K562 (cell line): ENCODE results near the gene ATG14. TPM values are rescaled to one million over a fixed set of nuclear protein-coding genes. Genes with fewer than 3 reads are reported as not detected.

Experiments used
- ATAC-seq: fragments of 200-7000 bp; cut with Tn5 transposase; 3 replicates; pipeline ENCODE4 v1.9.1; 2020; ENCODE audit warnings: moderate library complexity
- BruUV-seq: library from RNA; stranded (reverse); fragments of 400-500 nt; replicated peaks from 2 replicates; lab custom pipeline; 2021; lab: Mats Ljungman, UMichigan
- CTCF ChIA-PET: fragments of 300-600 bp; formaldehyde crosslinking; extraction: SDS; loops from one replicate; lab custom pipeline; 2021; ENCODE audit warnings: low intra/inter-chr PET ratio; lab: Yijun Ruan, JAX
- POLR2A ChIA-PET: fragments of 300-600, 350-650 bp; sonication (Branson Sonifier 250); formaldehyde crosslinking; extraction: SDS; loops from one replicate; lab custom pipeline; 2021; ENCODE audit warnings: antibody characterized with exemption, inconsistent platforms; lab: Yijun Ruan, JAX
- DNase-seq, 4 experiments: peaks; one replicate each; pipeline versions ENCODE4 v3.0.0 to v3.0.0-alpha.2; 2011 to 2018; ENCODE audit warnings: low spot score in 3 of 4, mixed read lengths in 3 of 4; ENCODE audit errors: extremely low read depth in 1 of 4
- FAIRE-seq: peaks from 2 replicates; lab custom pipeline; 2011; peaks lifted over from hg19 to GRCh38; lab: Jason Lieb, UNC
- H2AFZ ChIP-seq: 2 replicates; pipeline ENCODE4 v1.6.0; 2011; ENCODE audit warnings: low read depth, low read length, control low read depth, inconsistent platforms
- H3K27ac ChIP-seq: fragments of 200-600 bp; 3 replicates; pipeline ENCODE4 v1.8.0; 2011; ENCODE audit warnings: low read depth, mild to moderate bottlenecking, control low read depth, inconsistent platforms, low read length, moderate library complexity, mixed read lengths; ENCODE audit errors: extremely low read depth
- H3K27me3 ChIP-seq, 2 experiments: fragments of 300-600 bp in 1 of 2; 2 replicates in 1 of 2; 3 replicates in 1 of 2; pipeline versions ENCODE4 v1.6.0 to v1.8.0; 2011; ENCODE audit warnings: inconsistent platforms in 2 of 2, low read length in 2 of 2, mild to moderate bottlenecking in 1 of 2, mixed read lengths in 1 of 2, moderate library complexity in 1 of 2; ENCODE audit not compliant: control insufficient read depth in 2 of 2, insufficient read depth in 2 of 2
- H3K36me3 ChIP-seq: fragments of 300-600 bp; 3 replicates; pipeline ENCODE4 v1.8.0; 2011; ENCODE audit warnings: mild to moderate bottlenecking, low read length, inconsistent platforms; ENCODE audit not compliant: control insufficient read depth, insufficient read depth
- H3K4me1 ChIP-seq, 2 experiments: fragments of 200-600 bp in 1 of 2; replicated peaks in 1 of 2; 2 replicates in 1 of 2; 3 replicates in 1 of 2; pipeline versions ENCODE4 v1.5.1 to v1.8.0; 2011; ENCODE audit warnings: inconsistent platforms in 2 of 2, low read length in 2 of 2, mild to moderate bottlenecking in 1 of 2, mixed read lengths in 1 of 2, moderate library complexity in 1 of 2; ENCODE audit not compliant: control insufficient read depth in 2 of 2, insufficient read depth in 2 of 2
- H3K4me2 ChIP-seq: 2 replicates; pipeline ENCODE4 v1.6.1; 2011; ENCODE audit warnings: low read length, control low read depth, inconsistent platforms, mixed read lengths; ENCODE audit not compliant: insufficient read depth
- H3K4me3 ChIP-seq: fragments of 200-600 bp; sonication (generic), shearing (Covaris generic); 2 replicates; pipeline ENCODE4 v1.5.1; 2016; ENCODE audit warnings: control low read depth, inconsistent platforms
- H3K79me2 ChIP-seq: fragments of 200-600 bp; 3 replicates; pipeline ENCODE4 v1.8.0; 2011; ENCODE audit warnings: low read length, inconsistent platforms; ENCODE audit not compliant: control insufficient read depth, insufficient read depth
- H3K9ac ChIP-seq, 2 experiments: 2 replicates each; pipeline versions ENCODE4 v1.6.0 to v1.6.1; 2011; ENCODE audit warnings: low read depth in 2 of 2, low read length in 2 of 2, control low read depth in 1 of 2, inconsistent platforms in 1 of 2, mild to moderate bottlenecking in 1 of 2, mixed read lengths in 1 of 2; ENCODE audit not compliant: insufficient read depth in 1 of 2
- H3K9me1 ChIP-seq: one replicate; pipeline ENCODE4 v1.6.0; 2011; ENCODE audit warnings: inconsistent platforms, mild to moderate bottlenecking, low read length, moderate library complexity; ENCODE audit not compliant: control insufficient read depth, insufficient read depth
- H3K9me3 ChIP-seq: replicated peaks from 2 replicates; pipeline ENCODE4 v1.5.1; 2011; ENCODE audit warnings: low read depth, low read length, inconsistent platforms; ENCODE audit not compliant: control insufficient read depth, insufficient read depth
- H4K20me1 ChIP-seq: replicated peaks from 2 replicates; pipeline ENCODE4 v1.6.1; 2011; ENCODE audit warnings: low read length, inconsistent platforms, mixed read lengths; ENCODE audit not compliant: control insufficient read depth, insufficient read depth
- BRD4 ChIP-seq: fragments of 200-600 bp; sonication (generic); IDR thresholded peaks from 2 replicates; pipeline ENCODE4 v1.6.1; 2017; ENCODE audit warnings: inconsistent platforms
- KLF16 ChIP-seq: IDR thresholded peaks from 2 replicates; pipeline ENCODE4 v1.6.1; 2016; ENCODE audit warnings: antibody characterized with exemption
- KLF6 ChIP-seq: fragments of 250-450 bp; sonication (Bioruptor Pico); IDR thresholded peaks from 2 replicates; pipeline ENCODE4 v1.4.0; 2020; ENCODE audit warnings: mild to moderate bottlenecking, moderate library complexity, borderline replicate concordance
- MXD1 ChIP-seq: fragments of 250-450 bp; sonication (Bioruptor Pico); IDR thresholded peaks from 2 replicates; pipeline ENCODE4 v1.8.0; 2021; ENCODE audit warnings: borderline replicate concordance, mild to moderate bottlenecking, moderate library complexity; ENCODE audit not compliant: poor library complexity, severe bottlenecking
- NKRF ChIP-seq: fragments of 450-650 bp; IDR thresholded peaks from 2 replicates; pipeline ENCODE4 v1.6.1; 2016; ENCODE audit warnings: borderline replicate concordance
- PCBP2 ChIP-seq: fragments of 200-400 bp; formaldehyde crosslinking; IDR thresholded peaks from 2 replicates; pipeline ENCODE4 v1.6.1; 2018; ENCODE audit warnings: low read length, low read depth, mild to moderate bottlenecking, moderate library complexity; ENCODE audit not compliant: poor library complexity, severe bottlenecking
- POLR2AphosphoS5 ChIP-seq: IDR thresholded peaks from 2 replicates; pipeline ENCODE4 v1.6.1; 2011; ENCODE audit warnings: mild to moderate bottlenecking, low read depth, low read length, moderate library complexity; ENCODE audit not compliant: control insufficient read depth, insufficient read depth
- RBM14 ChIP-seq: fragments of 200-400 bp; formaldehyde crosslinking; IDR thresholded peaks from 2 replicates; pipeline ENCODE4 v1.6.1; 2018; ENCODE audit warnings: low read depth, mild to moderate bottlenecking, low read length, moderate library complexity, borderline replicate concordance; ENCODE audit not compliant: insufficient read depth
- SLC30A9 ChIP-seq: fragments of 250-450 bp; sonication (Bioruptor Pico); IDR thresholded peaks from 2 replicates; pipeline ENCODE4 v1.8.0; 2022; ENCODE audit warnings: mild to moderate bottlenecking, moderate library complexity
- ZBTB17 ChIP-seq: fragments of 450-650 bp; formaldehyde crosslinking; IDR thresholded peaks from 2 replicates; pipeline ENCODE4 v1.4.0; 2020; ENCODE audit warnings: mild to moderate bottlenecking
- ZFP1 ChIP-seq: fragments of 450-650 bp; formaldehyde crosslinking; IDR thresholded peaks from 2 replicates; pipeline ENCODE4 v1.4.0; 2020; ENCODE audit warnings: mild to moderate bottlenecking, mixed read lengths
- ZNF12 ChIP-seq: sonication (generic); formaldehyde crosslinking; IDR thresholded peaks from 2 replicates; pipeline ENCODE4 v1.4.0; 2020; ENCODE audit warnings: mild to moderate bottlenecking, missing genetic modification reagents
- ZNF133 ChIP-seq: fragments of 250-450 bp; sonication (Bioruptor Pico); IDR thresholded peaks from 2 replicates; pipeline ENCODE4 v1.4.0; 2020; ENCODE audit warnings: mild to moderate bottlenecking
- ZNF239 ChIP-seq: fragments of 250-450 bp; sonication (Bioruptor Pico); IDR thresholded peaks from 2 replicates; pipeline ENCODE4 v1.4.0; 2020; ENCODE audit warnings: mild to moderate bottlenecking
- ZNF311 ChIP-seq: fragments of 250-450 bp; sonication (Bioruptor Pico); IDR thresholded peaks from 2 replicates; pipeline ENCODE4 v1.4.0; 2020; ENCODE audit warnings: mild to moderate bottlenecking, moderate library complexity
- ZNF41 ChIP-seq: fragments of 250-450 bp; sonication (Bioruptor Pico); conservative IDR thresholded peaks from 2 replicates; pipeline ENCODE4 v1.4.0; 2020; ENCODE audit warnings: mild to moderate bottlenecking
- ZNF764 ChIP-seq: fragments of 250-450 bp; sonication (Bioruptor Pico); IDR thresholded peaks from 2 replicates; pipeline ENCODE4 v1.4.0; 2020; ENCODE audit warnings: low read depth, mild to moderate bottlenecking, moderate library complexity
- ZNF780A ChIP-seq: fragments of 250-450 bp; sonication (Bioruptor Pico); IDR thresholded peaks from 2 replicates; pipeline ENCODE4 v1.5.0; 2021; ENCODE audit warnings: mild to moderate bottlenecking
- WGBS: fragments of 100-300 bp; shearing (Covaris generic); methylation state at CpG from one replicate; pipeline ENCODE4 v1.1.6; 2016; ENCODE audit warnings: low coverage, mixed read lengths; ENCODE audit not compliant: insufficient coverage; ENCODE audit errors: missing lambda C conversion rate; 5-methylcytosine and 5-hydroxymethylcytosine counted together
- in situ Hi-C: fragments of 300-500 bp; cut with MboI; formaldehyde crosslinking; loops from 4 replicates; pipeline ENCODE4 v1.15.0; 2018; ENCODE audit warnings: inconsistent platforms, mixed read lengths
- intact Hi-C: fragments of 100-400 bp; cut with micrococcal nuclease; formaldehyde crosslinking; loops from 2 replicates; pipeline ENCODE4 v1.14.2; 2022
- polyA plus RNA-seq, 8 experiments: library from polyadenylated mRNA; depleted of rRNA in 4 of 8; stranded (reverse) in 5 of 8; unstranded in 3 of 8; fragments of >200 nt; fragmentation: Nextera tagmentation in 2 of 8; fragmentation: Illumina TruSeq in 1 of 8; extraction: Ambion mirVana in 2 of 8; extraction: Trizol in 1 of 8; gene quantifications; 2 replicates each; pipeline versions ENCODE4 v1.2.1 to v1.2.3, GENCODE V29; 2011 to 2014; ENCODE audit warnings: inconsistent platforms in 1 of 8, missing spikeins in 1 of 8
- total RNA-seq, 7 experiments: library from RNA; depleted of rRNA in 6 of 7; stranded (reverse); fragments of >200 nt in 6 of 7; fragmentation: Illumina TruSeq in 2 of 7; extraction: Trizol in 2 of 7; gene quantifications; 2 replicates each; pipeline versions ENCODE4 v1.2.1 to v1.2.3, GENCODE V29; 2011 to 2021; ENCODE audit warnings: low replicate concordance in 1 of 7

Gene ATG14
- total and polyA plus RNA-seq, 9 of the 15 experiments (the other 6 are each of a cell fraction or from before 2014, with no cell fraction given) = 0.55 to 4.2 (median 3.5) TPM

GRCh38 chr14:55366271-55366670 lies 45.4 kb downstream of the ATG14 start (continued):
- TF ChIP-seq NKRF (no peak), POLR2AphosphoS5 (no peak), ZNF780A (CRISPR knock-in tag) (no peak), ZNF12 (CRISPR knock-in tag) (no peak), KLF16 (no peak), MXD1 (CRISPR knock-in tag) (no peak), ZNF133 (CRISPR knock-in tag) (no peak), ZNF764 (no peak), SLC30A9 (CRISPR knock-in tag) (no peak)

- Histone ChIP-seq H3K9me3 (no peaks in the 10 kb centered on the region), H3K4me3 (no peak overlapping the region), H3K4me1 (no peaks in the 10 kb centered on the region), H3K27ac (no peak overlapping the region), H3K36me3 (no peaks in the 10 kb centered on the region), H3K79me2 (no peaks in the 10 kb centered on the region)
- ATAC-seq (no peak), FAIRE-seq (no peak)
- POLR2A ChIA-PET = interaction anchor here (0.8 kb wide), 1 partner anchor 21 kb away, joined by 3 read pairs; no protein-coding TSS in a partner anchor
- 62% methylated on average over 2 of the region's 2 CpGs for WGBS
- CTCF ChIA-PET = no interaction called here
- intact Hi-C loops (no loop called here), in situ Hi-C loops (no loop called here)
- TF ChIP-seq ZNF41 (no peak), ZFP1 (no peak), ZNF239 (CRISPR knock-in tag) (no peak), ZBTB17 (CRISPR knock-in tag) (no peak), PCBP2 (no peak), ZNF311 (CRISPR knock-in tag) (no peak), RBM14 (no peak), BRD4 (no peak), KLF6 (CRISPR knock-in tag) (no peak)
- TF ChIP-seq, all 486 proteins: peak for 0
- no peak for DNase-seq
- no TSS peak for BruUV-seq
- H3K27me3 ChIP-seq = no peaks in the 10 kb centered on the region
- H3K4me2 ChIP-seq = no peak overlapping the region
- no peaks in the 10 kb centered on the region for H3K9me1 ChIP-seq
- no peak overlapping the region for H3K9ac ChIP-seq
- H2AFZ ChIP-seq = no peak overlapping the region
- H4K20me1 ChIP-seq = no peaks in the 10 kb centered on the region
Measured at GRCh38 chr14:55361190-55361589, 50.4 kb downstream of the ATG14 start.
